WERI-Rb-1 (cell line): ENCODE measurements around the gene RCAN2.
"Not testable (repeated sequence)": the region's sequence is repeated elsewhere in the genome, so short reads cannot be mapped to it uniquely, and the experiment has no call there.

ENCODE experiments used
- DNase-seq: peaks from one replicate; pipeline ENCODE4 v3.0.0-alpha.2; 2020
- H3K27ac ChIP-seq: fragments of 250-450 bp; sonication (Bioruptor Pico); 2 replicates; pipeline ENCODE4 v1.5.1; 2020; ENCODE audit warnings: mild to moderate bottlenecking, moderate library complexity
- H3K27me3 ChIP-seq: fragments of 250-450 bp; sonication (Bioruptor Pico); 2 replicates; pipeline ENCODE4 v1.5.1; 2021; ENCODE audit warnings: mild to moderate bottlenecking, low read depth, moderate library complexity; ENCODE audit not compliant: insufficient read depth, severe bottlenecking
- H3K36me3 ChIP-seq: fragments of 250-450 bp; sonication (Bioruptor Pico); 2 replicates; pipeline ENCODE4 v1.5.1; 2020; ENCODE audit warnings: mild to moderate bottlenecking, moderate library complexity
- H3K4me3 ChIP-seq: 2 replicates; pipeline ENCODE4 v1.5.1; 2011; ENCODE audit warnings: low read depth, mild to moderate bottlenecking, control low read depth, low read length
- H3K9me3 ChIP-seq: fragments of 250-450 bp; sonication (Bioruptor Pico); 2 replicates; pipeline ENCODE4 v1.5.1; 2021; ENCODE audit warnings: mild to moderate bottlenecking, moderate library complexity; ENCODE audit not compliant: severe bottlenecking
- CTCF ChIP-seq: IDR thresholded peaks from 2 replicates; pipeline ENCODE4 v1.5.1; 2011; ENCODE audit warnings: low read depth, mild to moderate bottlenecking, control low read depth, inconsistent platforms, low read length

The RCAN2 gene

GRCh38 chr6:46395530-46395929 lies 95.7 kb downstream of the RCAN2 start:
- no peaks in the 10 kb centered on the region for H3K9me3 ChIP-seq
- H3K4me3 ChIP-seq = no peak overlapping the region
- no peaks in the 10 kb centered on the region for H3K27me3 ChIP-seq
- no peaks in the 10 kb centered on the region for H3K36me3 ChIP-seq
- DNase-seq = no peak
- H3K27ac ChIP-seq = no peak overlapping the region
- no peak for TF ChIP-seq CTCF

DNA sequence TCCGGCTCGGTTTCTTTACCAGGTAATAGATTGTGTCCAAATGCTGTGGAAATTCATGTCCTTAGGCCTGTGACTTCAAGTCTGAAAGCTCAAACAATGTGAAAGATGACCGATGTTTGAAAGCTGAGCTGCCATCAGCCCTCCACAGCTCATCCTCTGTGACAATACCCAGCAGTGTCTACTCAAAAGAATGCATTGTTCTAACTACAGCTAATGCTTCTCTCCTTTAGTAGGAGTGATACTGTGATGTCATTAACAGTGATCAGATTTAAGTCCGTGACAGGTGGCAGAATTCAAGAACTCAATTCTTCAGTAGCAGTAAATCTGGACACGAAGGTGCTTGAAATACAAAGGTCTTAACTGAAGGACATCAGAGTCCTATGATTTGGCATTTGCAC lies 97.3 kb downstream of the RCAN2 start:
- no peaks in the 10 kb centered on the region for H3K9me3 ChIP-seq
- no peak overlapping the region for H3K4me3 ChIP-seq
- no peak for TF ChIP-seq CTCF
- H3K27me3 ChIP-seq = no peaks in the 10 kb centered on the region
- H3K36me3 ChIP-seq = no peaks in the 10 kb centered on the region
- no peak for DNase-seq
- no peak overlapping the region for H3K27ac ChIP-seq

- Histone ChIP-seq H3K9me3 (no peaks in the 10 kb centered on the region), H3K27me3 (no peaks in the 10 kb centered on the region), H3K36me3 (no peaks in the 10 kb centered on the region), H3K4me3 (no peak overlapping the region), H3K27ac (no peak overlapping the region)
- TF ChIP-seq CTCF = no peak
- DNase-seq = no peak
Observed at GRCh38 chr6:46393161-46393939, 97.9 kb downstream of the RCAN2 start.

DNA sequence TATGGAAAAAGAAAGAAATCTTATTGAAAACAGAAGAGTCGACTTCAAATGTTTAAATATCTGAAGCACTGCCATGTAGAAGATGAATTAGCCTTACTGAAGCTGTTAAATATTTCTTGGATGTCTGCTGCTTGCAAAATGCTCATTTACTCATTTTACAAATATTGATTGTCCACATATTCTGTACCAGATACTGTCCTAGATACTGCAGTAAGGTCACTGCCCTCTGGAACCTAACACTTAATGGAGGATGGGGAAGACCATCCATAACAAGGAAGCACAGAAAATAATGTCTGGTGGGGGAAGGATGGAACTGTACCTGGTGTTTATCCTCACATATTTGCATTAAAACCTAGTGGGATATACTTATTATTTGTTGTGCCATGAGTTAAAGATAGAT lies 99.0 kb downstream of the RCAN2 start:
- TF ChIP-seq CTCF = no peak
- Histone ChIP-seq H3K9me3 (peaks cover 3% of the 10 kb centered on the region), H3K4me3 (no peak overlapping the region), H3K27me3 (no peaks in the 10 kb centered on the region), H3K36me3 (no peaks in the 10 kb centered on the region), H3K27ac (no peak overlapping the region)
- no peak for DNase-seq

DNA sequence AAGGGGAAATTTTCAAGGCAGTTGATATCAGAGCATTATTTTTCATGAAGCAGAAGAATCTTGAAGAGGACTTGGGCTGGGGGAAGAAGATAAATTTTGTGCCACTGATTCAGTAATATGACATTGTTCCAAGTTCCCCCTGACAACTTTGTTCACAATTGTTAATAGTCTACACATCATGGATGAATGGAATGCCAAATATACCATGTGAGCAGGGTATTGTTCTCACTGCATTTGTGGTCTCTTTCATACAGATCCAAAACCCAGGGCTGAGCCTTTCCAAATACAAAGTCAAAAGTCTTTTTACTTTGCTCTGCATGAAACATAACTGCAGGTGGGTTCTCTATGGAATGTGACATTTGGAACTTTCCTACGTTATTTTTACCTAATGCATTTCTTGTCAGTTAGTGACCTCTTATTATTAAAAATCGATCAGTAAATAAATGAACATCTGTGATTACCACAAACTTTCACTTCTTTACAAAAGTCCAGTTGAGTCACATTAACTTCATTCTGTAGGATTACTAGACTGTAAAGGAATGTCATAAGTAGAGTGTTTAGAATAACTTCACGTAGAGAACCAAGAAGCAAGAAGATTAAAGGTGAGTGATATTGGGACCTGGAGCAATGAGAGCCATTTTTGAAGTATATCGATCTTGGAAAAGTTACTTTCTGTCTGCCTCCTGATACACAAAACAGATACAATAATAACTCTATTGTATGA lies 100.9 kb downstream of the RCAN2 start:
- no peak for DNase-seq
- Histone ChIP-seq H3K27me3 (no peaks in the 10 kb centered on the region), H3K36me3 (no peaks in the 10 kb centered on the region), H3K9me3 (peaks cover 3% of the 10 kb centered on the region), H3K27ac (no peak overlapping the region), H3K4me3 (no peak overlapping the region)
- TF ChIP-seq CTCF = no peak

GRCh38 chr6:46387728-46388127 lies 103.5 kb downstream of the RCAN2 start:
- H3K27ac ChIP-seq, H3K36me3 ChIP-seq, H3K4me3 ChIP-seq, H3K27me3 ChIP-seq, H3K9me3 ChIP-seq, DNase-seq: not testable (repeated sequence)
